ENCODE results near the gene SMAD2.

The SMAD2 gene

GRCh38 chr18:47898055-47898454 lies 32.4 kb downstream of the SMAD2 start:
- DNase-seq (ENCODE audit: low read depth, low spot score), result no peak

- DNase-seq (ENCODE audit: low read depth, low spot score), result no peak
Observed at GRCh38 chr18:47895565-47896250, 34.8 kb downstream of the SMAD2 start.

DNA sequence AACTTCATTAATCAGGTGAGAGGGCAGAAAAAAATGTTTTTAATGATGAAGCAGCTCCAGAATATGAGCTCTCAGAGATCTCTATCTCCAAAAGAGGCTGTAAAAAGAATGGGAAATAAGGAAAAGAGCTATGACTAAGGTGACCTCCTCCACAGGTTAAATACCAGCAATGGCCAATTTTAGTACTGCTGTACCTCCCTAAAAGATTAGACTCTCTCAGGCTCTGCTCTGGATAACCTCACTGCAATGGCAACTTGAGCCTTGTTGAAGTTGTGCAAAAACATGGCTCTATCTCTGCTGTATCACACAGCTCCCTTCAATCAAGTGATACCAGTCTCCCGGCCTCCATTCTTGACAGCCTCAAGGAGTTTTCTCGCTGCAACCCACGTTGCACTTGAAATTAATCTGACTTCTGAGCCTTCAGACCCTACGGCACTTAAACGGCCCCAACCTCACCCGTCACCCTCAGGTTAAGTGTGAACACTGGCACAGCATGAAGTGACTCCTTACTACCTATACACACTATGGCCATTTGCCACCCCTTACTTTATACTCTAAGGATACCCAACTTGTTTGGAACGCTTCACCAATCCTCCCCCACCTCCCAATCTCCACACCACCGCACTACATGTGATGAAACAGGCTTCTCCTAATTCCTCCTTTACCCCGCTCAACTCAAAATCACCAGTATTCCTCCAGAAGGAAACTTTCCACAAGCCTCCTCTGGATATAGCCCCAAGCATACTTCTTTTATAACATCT lies 36.3 kb downstream of the SMAD2 start:
- no peak for DNase-seq (ENCODE audit: low read depth, low spot score)

DNA sequence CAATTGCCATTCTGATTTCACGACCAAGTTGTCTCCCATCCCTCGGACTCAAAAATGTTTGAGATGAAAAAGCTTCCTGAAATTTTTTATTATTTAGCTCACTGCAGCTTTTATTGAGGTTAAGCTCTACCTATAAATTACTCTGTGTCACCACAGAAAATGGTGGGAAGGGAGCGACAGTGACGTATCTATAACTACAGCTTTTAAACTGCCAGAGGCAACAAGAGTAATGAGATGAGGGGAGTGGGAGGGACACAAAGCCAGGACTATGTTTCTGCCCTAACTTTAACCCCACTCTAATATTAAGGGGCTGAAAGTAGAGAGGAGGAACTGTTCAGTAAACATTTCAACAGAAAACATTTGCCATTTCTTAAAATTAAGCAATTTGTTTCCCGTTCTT lies 37.4 kb downstream of the SMAD2 start:
- no peak for DNase-seq (ENCODE audit: low read depth, low spot score)

DNA sequence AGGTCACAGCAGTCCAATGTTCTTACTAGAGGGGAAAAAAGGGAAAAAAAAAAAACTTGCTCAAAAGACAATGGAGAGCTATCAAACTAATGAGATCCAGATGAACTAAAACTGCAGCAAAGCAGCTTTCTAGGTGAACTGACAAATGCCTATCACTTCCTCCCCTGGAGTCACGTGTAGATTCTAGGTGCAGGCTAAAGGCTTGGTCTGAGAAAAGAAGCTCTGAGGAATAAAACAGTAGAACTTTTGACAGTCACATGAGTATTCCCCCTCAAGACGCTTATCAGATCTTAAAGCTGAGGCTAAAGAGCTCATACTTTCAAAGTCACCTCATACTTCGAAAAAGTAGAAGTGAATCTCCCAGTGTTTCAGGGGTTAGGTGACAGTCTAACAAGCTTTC lies 42.3 kb downstream of the SMAD2 start:
- no peak for DNase-seq (ENCODE audit: low read depth, low spot score)

GRCh38 chr18:47887227-47887626 lies 43.2 kb downstream of the SMAD2 start:
- no peak for DNase-seq (ENCODE audit: low read depth, low spot score)

DNA sequence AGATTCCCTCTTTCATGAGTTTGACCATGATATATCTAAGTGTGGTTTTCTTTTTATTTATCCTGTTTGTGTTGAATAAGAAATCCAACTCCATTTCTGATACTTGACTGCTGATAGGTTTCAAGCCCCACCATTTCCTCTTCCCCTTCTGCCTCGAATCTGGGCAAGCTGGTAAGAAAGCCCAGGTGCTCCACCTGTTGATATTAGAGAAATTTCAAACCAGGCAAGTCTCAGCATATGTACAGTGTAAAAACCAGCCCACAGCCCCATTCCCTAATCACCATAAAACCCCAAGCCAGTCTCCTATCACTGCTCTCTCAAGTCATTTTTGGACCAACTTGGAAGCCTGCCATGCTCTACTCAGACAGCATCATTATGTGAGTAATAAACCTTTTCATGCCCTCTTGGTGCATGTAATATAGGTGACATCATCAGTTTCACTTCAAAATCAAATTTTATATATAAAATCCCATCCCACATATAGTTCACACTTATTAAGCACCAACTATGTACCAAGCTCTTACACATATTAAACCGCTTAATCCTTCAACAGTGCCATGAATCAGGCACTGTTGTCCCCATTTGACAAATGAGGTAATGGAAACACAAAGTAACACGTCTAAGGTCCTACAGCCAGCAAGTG lies 46.6 kb downstream of the SMAD2 start:
- DNase-seq (ENCODE audit: low read depth, low spot score), result no peak

DNA sequence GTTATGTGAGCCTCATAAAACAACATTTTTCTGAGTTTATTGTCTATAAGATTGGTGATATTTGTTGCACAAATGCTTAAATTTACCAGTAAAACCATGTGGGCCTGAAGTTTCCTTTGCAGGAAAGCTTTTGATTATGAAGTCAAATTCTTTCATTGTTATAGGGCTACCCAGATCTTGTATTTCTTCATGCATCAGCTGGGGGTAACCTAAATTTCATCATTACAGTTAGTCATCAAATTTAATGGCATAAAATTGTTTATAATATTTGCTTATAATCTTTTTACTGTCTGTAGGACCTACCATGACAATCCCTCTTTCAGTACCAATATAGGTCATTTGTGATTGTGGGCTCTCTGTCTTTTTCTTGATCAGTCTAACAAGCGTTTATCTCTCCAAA lies 47.8 kb downstream of the SMAD2 start:
- no peak for DNase-seq (ENCODE audit: low read depth, low spot score)

DNA sequence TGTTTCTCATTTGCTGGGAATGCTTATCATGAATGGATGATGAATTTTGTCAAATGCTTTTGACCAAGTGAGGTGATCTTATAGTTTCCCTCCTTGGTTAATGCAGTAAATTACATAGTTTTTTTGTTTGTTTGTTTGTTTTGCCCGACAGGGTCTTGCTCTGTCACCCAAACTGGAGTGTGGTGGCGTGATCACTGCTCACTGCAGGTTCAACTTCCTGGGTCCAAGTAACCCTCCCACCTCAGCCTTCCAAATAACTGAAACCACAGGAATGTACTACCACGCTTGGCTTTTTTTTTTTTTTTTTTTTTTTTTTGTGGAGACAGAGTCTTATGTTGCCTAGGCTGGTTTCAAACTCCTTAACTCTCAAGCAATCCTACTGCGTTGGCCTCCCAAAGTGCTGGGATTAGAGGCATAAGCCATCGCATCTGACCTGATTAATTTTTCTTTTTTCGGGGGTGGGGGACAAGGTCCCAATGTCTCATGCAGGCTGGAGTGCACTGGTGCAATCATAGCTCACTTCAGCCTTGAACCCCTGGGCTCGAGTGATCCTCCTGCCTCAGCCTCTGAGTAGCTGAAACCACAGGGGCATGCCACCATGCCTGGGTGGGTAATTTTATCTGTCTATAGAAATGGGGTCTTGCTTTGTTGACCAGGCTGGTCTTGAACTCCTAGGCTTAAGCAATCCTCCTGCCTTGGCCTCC lies 48.6 kb downstream of the SMAD2 start:
- no peak for DNase-seq (ENCODE audit: low read depth, low spot score)

DNA sequence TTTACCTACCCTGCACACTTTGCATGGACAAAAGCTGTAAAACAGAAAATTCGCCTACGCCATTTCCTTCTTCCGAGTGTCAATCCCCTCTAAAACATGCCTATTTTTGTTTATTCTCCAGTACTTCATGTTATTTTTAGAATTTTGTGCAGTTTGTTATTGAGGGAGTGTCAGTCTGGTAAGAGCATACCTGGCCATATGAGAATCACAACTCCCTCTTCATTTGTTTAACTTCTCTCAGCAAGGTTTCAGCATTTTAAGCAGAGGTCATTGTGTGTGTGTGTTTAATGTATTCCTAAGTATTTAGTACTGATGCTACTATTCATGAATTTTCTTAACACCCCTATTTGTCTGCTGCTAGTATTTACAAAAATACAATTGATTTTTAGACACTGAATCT lies 49.4 kb downstream of the SMAD2 start:
- no peak for DNase-seq (ENCODE audit: low read depth, low spot score)

DNA sequence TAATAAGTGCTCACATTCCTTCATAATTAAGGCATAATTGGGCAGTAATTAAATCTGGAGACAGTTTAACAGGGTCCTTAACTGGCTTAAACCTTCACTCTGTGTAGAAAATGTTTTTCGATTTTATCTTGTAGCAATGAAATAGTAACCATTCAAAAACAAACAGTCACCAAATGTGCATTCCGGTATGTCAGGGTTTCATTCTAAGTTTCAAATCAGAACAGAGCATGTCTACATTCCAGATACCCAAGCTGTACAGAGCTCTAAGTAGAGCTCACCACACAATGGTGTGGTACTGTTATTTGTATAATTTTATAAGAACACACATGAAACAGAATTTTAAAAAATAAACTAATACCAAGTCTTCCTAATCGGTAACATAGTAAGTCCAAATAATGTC lies 52.6 kb downstream of the SMAD2 start:
- no peak for DNase-seq (ENCODE audit: low read depth, low spot score)

- DNase-seq (ENCODE audit: low read depth, low spot score), result no peak
Observed at GRCh38 chr18:47876813-47877212, 53.6 kb downstream of the SMAD2 start.

- DNase-seq (ENCODE audit: low read depth, low spot score), result peak; percentile 43
Observed at GRCh38 chr18:47873625-47874024, 56.8 kb downstream of the SMAD2 start.

GRCh38 chr18:47872426-47872825 lies 58.0 kb downstream of the SMAD2 start:
- no peak for DNase-seq (ENCODE audit: low read depth, low spot score)

GRCh38 chr18:47871288-47871687 lies 59.2 kb downstream of the SMAD2 start:
- DNase-seq (ENCODE audit: low read depth, low spot score), result no peak

DNA sequence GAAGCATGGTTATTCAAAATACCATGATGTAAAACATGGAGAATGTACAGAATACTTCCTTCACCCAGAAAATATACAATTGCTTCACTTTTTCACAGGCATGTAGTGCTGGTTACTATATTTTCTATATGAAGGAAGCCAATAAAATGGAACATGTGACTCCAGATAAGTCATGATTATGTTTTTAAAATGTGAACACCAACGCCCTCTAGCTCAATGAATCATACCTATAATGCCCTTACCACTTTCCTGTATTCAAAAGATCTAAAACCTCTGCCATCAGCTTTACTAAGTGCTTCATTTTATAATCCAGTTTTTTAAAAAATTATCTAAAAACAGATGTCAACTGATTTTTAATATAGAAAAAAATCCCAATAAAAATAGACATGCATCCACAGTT lies 59.9 kb downstream of the SMAD2 start:
- DNase-seq (ENCODE audit: low read depth, low spot score), result no peak

- DNase-seq (ENCODE audit: low read depth, low spot score), result no peak
Observed at GRCh38 chr18:47868744-47869143, 61.7 kb downstream of the SMAD2 start.

- no peak for DNase-seq (ENCODE audit: low read depth, low spot score)
Observed at GRCh38 chr18:47865183-47865582, 65.3 kb downstream of the SMAD2 start.

DNA sequence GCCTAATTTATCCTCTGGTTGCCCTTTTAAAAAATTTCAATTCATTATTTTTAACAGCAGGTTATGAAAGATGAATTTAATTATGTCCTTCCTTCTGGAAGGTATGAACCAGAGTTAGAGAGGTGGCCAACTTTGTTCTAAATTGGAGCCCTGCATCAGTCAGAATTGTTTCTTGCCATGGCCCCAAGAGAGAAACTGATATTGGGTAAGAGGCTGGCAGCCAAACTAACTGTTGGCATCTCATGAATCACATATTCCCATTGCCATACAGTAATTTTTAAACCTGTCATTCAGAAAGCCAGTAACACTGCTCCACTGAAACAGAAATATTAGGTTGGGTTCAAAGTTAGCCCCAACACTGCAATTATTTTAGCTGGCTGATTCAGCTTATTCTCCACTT lies 67.4 kb downstream of the SMAD2 start:
- no peak for DNase-seq (ENCODE audit: low read depth, low spot score)

GRCh38 chr18:47858607-47859006 lies 71.9 kb downstream of the SMAD2 start:
- no peak for DNase-seq (ENCODE audit: low read depth, low spot score)

DNA sequence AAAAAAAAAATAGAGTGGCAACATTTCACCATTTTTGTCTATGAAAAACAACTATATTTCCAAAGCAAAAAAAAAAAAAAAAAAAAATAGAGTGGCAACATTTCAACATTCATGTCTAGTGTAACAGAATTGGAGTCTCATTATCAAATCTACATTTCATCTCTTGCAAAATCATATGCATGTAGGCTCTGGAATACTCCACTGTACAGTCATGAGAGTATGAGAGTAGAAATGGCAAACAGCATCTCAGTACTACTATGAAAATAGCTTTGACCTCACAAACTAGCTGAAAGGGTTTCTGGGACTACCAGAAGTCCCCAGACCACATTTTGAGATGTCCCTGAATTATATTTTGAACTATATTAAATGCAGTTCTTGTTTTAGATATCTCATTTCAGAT lies 82.8 kb downstream of the SMAD2 start:
- DNase-seq (ENCODE audit: low read depth, low spot score), result no peak

- no peak for DNase-seq (ENCODE audit: low read depth, low spot score)
Observed at GRCh38 chr18:47846431-47846830, 84.0 kb downstream of the SMAD2 start.
